ENCODE data around the gene C5.

C5 gene

DNA sequence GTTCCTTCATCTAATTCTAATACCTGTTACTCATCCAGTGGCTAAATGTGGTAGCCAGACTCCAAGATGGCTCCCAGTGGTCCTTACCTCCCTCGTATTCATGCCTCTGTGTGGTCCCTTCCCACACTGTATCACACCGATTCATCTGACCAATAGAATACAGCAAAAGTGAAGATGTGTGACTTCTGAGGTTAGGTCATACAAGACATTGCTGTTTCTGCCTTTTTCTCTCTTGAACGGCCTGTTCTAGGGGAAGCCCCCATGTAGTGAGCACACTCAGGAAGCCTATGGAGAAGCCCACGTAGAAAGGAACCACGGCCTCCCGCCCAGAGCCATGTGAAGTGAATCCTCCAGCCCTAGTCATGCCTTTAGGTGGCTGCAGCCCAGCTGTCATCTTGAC, 9.4 kb upstream of the C5 start:
- Histone ChIP-seq H3K27me3 (no peaks in the 10 kb centered on the region), H3K4me3 (ENCODE audit: low read depth in 1 of 2, low read length in 1 of 2) (no peak overlapping the region), H3K27ac (no peak overlapping the region), H3K9me3 (no peaks in the 10 kb centered on the region), H3K36me3 (no peaks in the 10 kb centered on the region), H3K4me1 (ENCODE audit: control insufficient read depth in 1 of 2, insufficient read depth in 1 of 2, low read depth in 1 of 2, low read length in 1 of 2) (no peaks in the 10 kb centered on the region)
- TF ChIP-seq, protein P1, sequence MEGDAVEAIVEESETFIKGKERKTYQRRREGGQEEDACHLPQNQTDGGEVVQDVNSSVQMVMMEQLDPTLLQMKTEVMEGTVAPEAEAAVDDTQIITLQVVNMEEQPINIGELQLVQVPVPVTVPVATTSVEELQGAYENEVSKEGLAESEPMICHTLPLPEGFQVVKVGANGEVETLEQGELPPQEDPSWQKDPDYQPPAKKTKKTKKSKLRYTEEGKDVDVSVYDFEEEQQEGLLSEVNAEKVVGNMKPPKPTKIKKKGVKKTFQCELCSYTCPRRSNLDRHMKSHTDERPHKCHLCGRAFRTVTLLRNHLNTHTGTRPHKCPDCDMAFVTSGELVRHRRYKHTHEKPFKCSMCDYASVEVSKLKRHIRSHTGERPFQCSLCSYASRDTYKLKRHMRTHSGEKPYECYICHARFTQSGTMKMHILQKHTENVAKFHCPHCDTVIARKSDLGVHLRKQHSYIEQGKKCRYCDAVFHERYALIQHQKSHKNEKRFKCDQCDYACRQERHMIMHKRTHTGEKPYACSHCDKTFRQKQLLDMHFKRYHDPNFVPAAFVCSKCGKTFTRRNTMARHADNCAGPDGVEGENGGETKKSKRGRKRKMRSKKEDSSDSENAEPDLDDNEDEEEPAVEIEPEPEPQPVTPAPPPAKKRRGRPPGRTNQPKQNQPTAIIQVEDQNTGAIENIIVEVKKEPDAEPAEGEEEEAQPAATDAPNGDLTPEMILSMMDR (IDR thresholded peaks at IDR 0.05) = no peak

DNA sequence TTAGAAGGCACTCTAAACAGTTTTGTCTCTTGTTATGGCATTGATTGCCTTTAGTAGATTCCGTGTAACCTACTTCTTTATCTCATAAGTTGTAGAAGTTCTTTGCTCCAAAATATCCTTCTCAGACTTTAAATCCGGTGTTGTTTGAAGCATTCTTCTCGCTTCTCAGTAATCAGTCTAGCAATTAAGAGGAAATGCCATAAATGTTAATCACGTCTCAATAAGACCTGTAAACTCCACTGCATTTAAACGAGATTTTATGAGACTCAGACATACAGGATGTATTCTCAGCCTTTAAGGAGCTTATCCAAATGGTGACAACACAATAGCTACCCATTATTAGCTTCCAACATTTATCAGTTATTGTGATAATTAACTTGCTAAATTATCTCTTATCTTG, 7.7 kb upstream of the C5 start:
- H3K9me3 ChIP-seq = no peaks in the 10 kb centered on the region
- no peak overlapping the region for H3K27ac ChIP-seq
- no peak overlapping the region for H3K4me3 ChIP-seq (ENCODE audit: low read depth in 1 of 2, low read length in 1 of 2)
- no peaks in the 10 kb centered on the region for H3K4me1 ChIP-seq (ENCODE audit: control insufficient read depth in 1 of 2, insufficient read depth in 1 of 2, low read depth in 1 of 2, low read length in 1 of 2)
- TF ChIP-seq, protein P1 (IDR thresholded peaks at IDR 0.05) = no peak
- H3K36me3 ChIP-seq = no peaks in the 10 kb centered on the region
- no peaks in the 10 kb centered on the region for H3K27me3 ChIP-seq

DNA sequence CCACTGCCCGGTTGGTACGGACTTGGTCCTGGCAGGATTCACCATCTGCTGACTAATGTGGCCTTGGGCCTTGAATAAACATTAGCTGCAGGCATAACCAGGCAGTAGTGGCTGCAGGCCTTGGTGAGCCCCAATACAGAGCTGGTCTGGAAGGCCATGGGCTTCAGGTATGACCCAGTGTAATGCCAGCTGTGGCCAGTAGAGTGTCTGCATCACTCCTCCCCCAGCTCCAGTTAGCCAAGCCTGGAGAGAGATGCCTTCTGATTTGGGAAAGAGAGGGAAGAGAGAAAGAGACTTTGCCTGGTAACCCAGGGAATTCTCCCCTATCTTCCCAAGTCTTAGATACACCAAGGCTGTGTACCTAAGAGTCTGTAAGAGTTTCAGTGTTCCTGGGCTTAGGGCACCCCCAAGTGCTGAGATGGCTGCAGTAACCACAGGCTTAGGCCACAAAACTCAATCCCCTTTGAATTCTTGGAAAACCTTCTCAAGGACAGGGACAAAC, 5.6 kb upstream of the C5 start:
- H3K27me3 ChIP-seq = no peaks in the 10 kb centered on the region
- H3K4me1 ChIP-seq (ENCODE audit: control insufficient read depth in 1 of 2, insufficient read depth in 1 of 2, low read depth in 1 of 2, low read length in 1 of 2) = no peaks in the 10 kb centered on the region
- H3K4me3 ChIP-seq (ENCODE audit: low read depth in 1 of 2, low read length in 1 of 2) = no peak overlapping the region
- TF ChIP-seq, protein P1 (IDR thresholded peaks at IDR 0.05) = no peak
- no peaks in the 10 kb centered on the region for H3K9me3 ChIP-seq
- H3K27ac ChIP-seq = no peak overlapping the region
- no peaks in the 10 kb centered on the region for H3K36me3 ChIP-seq

DNA sequence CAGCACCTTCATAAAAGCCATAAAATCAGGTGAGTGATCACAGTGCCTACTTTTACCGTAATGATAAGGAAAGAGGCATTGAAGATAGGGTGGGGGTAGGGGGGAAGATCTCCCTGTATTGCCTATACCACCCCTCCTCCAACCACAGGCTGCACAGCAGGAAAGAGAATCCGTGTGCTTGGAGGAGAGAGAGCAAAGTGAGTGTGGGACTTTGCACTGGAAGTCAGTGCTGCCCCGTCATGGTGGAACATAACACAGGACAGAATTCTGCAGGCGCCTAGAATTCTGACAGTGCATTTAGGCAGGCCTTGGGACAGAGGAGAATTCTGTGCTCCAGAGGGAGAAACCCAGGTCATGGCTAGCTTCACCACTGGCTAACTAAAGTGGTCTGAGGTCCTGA, 3.5 kb upstream of the C5 start:
- Histone ChIP-seq H3K27me3 (no peaks in the 10 kb centered on the region), H3K4me3 (ENCODE audit: low read depth in 1 of 2, low read length in 1 of 2) (no peak overlapping the region), H3K4me1 (ENCODE audit: control insufficient read depth in 1 of 2, insufficient read depth in 1 of 2, low read depth in 1 of 2, low read length in 1 of 2) (no peaks in the 10 kb centered on the region), H3K27ac (no peak overlapping the region), H3K9me3 (no peaks in the 10 kb centered on the region), H3K36me3 (no peaks in the 10 kb centered on the region)
- TF ChIP-seq, protein P1 (IDR thresholded peaks at IDR 0.05) = no peak

DNA sequence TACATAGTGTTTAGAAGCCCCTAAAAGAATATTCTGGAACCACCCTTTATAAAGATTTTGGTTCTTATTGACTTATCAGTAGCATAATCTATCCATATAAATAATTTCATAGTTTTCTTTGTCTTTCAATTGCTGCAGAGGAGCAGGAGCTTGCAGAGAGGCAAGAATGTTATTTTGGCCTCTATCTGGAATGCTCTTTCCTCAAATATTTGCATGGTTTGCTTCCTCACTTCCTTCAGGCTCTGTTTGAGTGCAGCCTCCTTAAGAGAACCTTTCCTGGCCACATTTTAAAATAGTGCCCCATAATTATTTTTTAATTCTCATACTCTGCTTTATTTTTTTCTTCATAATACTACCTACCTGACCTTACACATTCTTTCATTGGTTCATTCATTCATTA, 1.5 kb downstream of the C5 start:
- TF ChIP-seq, protein P1 (IDR thresholded peaks at IDR 0.05) = no peak
- H3K9me3 ChIP-seq = no peaks in the 10 kb centered on the region
- no peak overlapping the region for H3K27ac ChIP-seq
- H3K27me3 ChIP-seq = no peaks in the 10 kb centered on the region
- H3K4me3 ChIP-seq (ENCODE audit: low read depth in 1 of 2, low read length in 1 of 2) = no peak overlapping the region
- H3K4me1 ChIP-seq (ENCODE audit: control insufficient read depth in 1 of 2, insufficient read depth in 1 of 2, low read depth in 1 of 2, low read length in 1 of 2) = no peaks in the 10 kb centered on the region
- no peaks in the 10 kb centered on the region for H3K36me3 ChIP-seq

DNA sequence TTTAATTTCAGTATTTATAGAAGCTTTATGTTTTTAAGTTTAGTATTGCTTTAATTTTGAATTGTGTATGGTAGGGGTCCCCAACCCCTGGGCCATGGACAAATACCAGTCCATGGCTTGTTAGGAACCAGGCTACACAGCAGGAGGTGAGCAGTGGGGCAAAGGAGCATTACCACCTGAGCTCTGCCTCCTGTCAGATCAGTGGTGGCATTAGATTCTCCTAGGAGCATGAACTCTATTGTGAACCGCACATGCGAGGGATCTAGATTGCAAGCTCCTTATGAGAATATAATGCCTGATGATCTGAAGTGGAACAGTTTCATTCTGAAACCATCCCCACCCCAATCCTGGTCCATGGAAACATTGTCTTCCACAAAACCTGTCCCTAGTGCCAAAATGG, 1.9 kb downstream of the C5 start:
- Histone ChIP-seq H3K27me3 (no peaks in the 10 kb centered on the region), H3K27ac (no peak overlapping the region), H3K4me1 (ENCODE audit: control insufficient read depth in 1 of 2, insufficient read depth in 1 of 2, low read depth in 1 of 2, low read length in 1 of 2) (no peaks in the 10 kb centered on the region), H3K36me3 (no peaks in the 10 kb centered on the region), H3K9me3 (no peaks in the 10 kb centered on the region), H3K4me3 (ENCODE audit: low read depth in 1 of 2, low read length in 1 of 2) (no peak overlapping the region)
- TF ChIP-seq, protein P1 (IDR thresholded peaks at IDR 0.05) = no peak

Measured in neutrophil (primary cell).